Left ventricle myocardium inferior (tissue), 1 donor: ENCODE data around the gene ATXN3. TPM values are rescaled to one million over a fixed set of nuclear protein-coding genes. Genes with fewer than 3 reads are reported as not detected.

ENCODE experiments used
- DNase-seq: peaks from one replicate; pipeline ENCODE4 v3.0.0-alpha.2; 2020
- H3K27ac ChIP-seq: fragments of 200-600 bp; replicated peaks from 2 replicates; pipeline ENCODE4 v1.8.0; 2021
- H3K27me3 ChIP-seq: fragments of 200-600 bp; 2 replicates; pipeline ENCODE4 v1.8.0; 2021; ENCODE audit warnings: low read depth
- H3K36me3 ChIP-seq: fragments of 200-600 bp; 2 replicates; pipeline ENCODE4 v1.8.0; 2021
- H3K4me1 ChIP-seq: fragments of 200-600 bp; 2 replicates; pipeline ENCODE4 v1.8.0; 2021
- H3K4me3 ChIP-seq: fragments of 200-600 bp; 2 replicates; pipeline ENCODE4 v1.8.0; 2021; ENCODE audit warnings: mild to moderate bottlenecking, moderate library complexity
- H3K9me3 ChIP-seq: fragments of 200-600 bp; replicated peaks from 2 replicates; pipeline ENCODE4 v1.8.0; 2021
- intact Hi-C: fragments of 100-400 bp; cut with micrococcal nuclease; formaldehyde crosslinking; loops from one replicate; pipeline ENCODE4 v1.11.0; 2022
- total RNA-seq: library from RNA; stranded (reverse); fragmentation: NEBNext Ultra II Directional; extraction: Animal tissue kit (Norgen Biotek cat#: 25700); gene quantifications from one replicate; pipeline ENCODE4 v1.2.1, GENCODE V29; 2021
- TF ChIP-seq, protein P1 (sequence below): fragments of 200-600 bp; IDR thresholded peaks from 2 replicates; pipeline ENCODE4 v1.8.0; 2021; ENCODE audit warnings: antibody characterized with exemption, mild to moderate bottlenecking, borderline replicate concordance
- donor health status: DM: no; HTN: yes; CAD: no; lungs with severe emphysema.

Gene ATXN3
- total RNA-seq, 1 donor from 2014 or later = 15.7 TPM

DNA sequence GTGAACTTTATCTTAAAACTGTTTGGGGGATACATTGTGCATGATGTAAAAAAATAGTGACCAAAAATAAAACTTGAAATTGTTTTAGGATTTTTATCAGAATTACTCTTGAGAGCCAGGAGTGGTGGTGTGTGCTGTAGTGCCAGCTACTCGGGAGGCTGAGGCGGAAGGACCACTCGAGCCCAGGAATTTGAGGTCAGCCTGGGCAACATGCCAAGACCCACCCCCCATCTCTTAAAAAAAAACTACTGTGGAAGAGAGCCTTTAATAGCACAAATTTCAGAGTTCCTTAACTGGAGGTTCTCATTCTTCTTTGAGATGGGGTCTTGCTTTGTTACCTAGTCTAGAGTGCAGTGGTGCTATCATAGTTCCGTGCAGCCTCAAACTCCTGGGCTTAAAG, 36.9 kb upstream of the ATXN3 start:
- intact Hi-C loops = no loop called here
- Histone ChIP-seq H3K4me1 (no peaks in the 10 kb centered on the region), H3K27me3 (no peaks in the 10 kb centered on the region), H3K4me3 (no peak overlapping the region), H3K27ac (no peak overlapping the region), H3K36me3 (peaks cover 100% of the 10 kb centered on the region), H3K9me3 (no peaks in the 10 kb centered on the region)
- TF ChIP-seq, protein P1, sequence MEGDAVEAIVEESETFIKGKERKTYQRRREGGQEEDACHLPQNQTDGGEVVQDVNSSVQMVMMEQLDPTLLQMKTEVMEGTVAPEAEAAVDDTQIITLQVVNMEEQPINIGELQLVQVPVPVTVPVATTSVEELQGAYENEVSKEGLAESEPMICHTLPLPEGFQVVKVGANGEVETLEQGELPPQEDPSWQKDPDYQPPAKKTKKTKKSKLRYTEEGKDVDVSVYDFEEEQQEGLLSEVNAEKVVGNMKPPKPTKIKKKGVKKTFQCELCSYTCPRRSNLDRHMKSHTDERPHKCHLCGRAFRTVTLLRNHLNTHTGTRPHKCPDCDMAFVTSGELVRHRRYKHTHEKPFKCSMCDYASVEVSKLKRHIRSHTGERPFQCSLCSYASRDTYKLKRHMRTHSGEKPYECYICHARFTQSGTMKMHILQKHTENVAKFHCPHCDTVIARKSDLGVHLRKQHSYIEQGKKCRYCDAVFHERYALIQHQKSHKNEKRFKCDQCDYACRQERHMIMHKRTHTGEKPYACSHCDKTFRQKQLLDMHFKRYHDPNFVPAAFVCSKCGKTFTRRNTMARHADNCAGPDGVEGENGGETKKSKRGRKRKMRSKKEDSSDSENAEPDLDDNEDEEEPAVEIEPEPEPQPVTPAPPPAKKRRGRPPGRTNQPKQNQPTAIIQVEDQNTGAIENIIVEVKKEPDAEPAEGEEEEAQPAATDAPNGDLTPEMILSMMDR = no peak
- no peak for DNase-seq

- Histone ChIP-seq H3K4me3 (no peak overlapping the region), H3K4me1 (peaks cover 4% of the 10 kb centered on the region), H3K27me3 (no peaks in the 10 kb centered on the region), H3K27ac (no peak overlapping the region), H3K36me3 (peaks cover 99% of the 10 kb centered on the region), H3K9me3 (no peaks in the 10 kb centered on the region)
- no peak for DNase-seq
- TF ChIP-seq, protein P1 = peak; percentile 59
- intact Hi-C loops = loop anchor here (10.0 kb wide), 1 partner anchor 550 kb away; no protein-coding TSS in a partner anchor
These were observed 28.9 kb upstream of the ATXN3 start for GRCh38 chr14:92135269-92135668.

DNA sequence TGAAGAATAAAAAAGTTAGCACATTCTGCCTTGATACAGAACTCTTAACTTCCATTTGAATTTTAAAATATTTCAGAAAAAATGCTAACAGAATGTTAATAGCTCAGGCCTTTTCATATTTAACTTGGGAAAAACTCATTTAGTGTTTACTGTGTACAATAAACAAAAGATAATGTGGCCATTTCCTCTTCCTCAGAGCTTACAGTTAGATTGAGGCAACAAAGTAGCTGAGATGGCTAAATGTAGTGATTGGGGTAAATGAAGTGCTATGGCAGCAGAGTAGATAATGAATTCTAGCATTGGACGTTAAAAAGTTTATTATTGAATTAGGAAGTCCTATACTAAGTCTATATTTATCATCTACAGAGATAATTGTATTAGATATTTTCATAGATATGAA, 28.1 kb upstream of the ATXN3 start:
- H3K4me3 ChIP-seq = no peak overlapping the region
- no peaks in the 10 kb centered on the region for H3K27me3 ChIP-seq
- H3K4me1 ChIP-seq = peaks cover 4% of the 10 kb centered on the region
- TF ChIP-seq, protein P1 = no peak
- H3K9me3 ChIP-seq = no peaks in the 10 kb centered on the region
- no peak for DNase-seq
- intact Hi-C loops = loop anchor here (10.0 kb wide), 1 partner anchor 550 kb away; no protein-coding TSS in a partner anchor
- H3K36me3 ChIP-seq = peaks cover 94% of the 10 kb centered on the region
- no peak overlapping the region for H3K27ac ChIP-seq

DNA sequence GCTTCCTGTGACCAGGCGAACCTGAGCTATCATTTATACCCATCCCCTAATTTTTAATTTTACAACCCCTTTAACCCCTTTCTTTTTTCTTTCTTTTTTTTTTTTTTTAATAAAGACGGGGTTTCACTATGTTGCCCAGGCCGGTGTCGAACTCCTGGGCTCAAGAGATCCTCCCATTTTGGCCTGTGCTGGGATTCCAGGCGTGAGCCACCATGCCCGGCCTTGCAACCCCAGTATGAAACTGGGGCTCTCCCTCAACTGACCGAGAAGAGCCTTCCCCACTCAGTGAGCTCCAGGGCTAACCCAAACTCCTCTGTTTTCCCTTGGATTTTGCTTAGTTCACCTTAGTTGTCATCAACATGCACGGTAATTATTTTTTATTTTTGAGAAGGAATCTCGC, 16.4 kb upstream of the ATXN3 start:
- no peaks in the 10 kb centered on the region for H3K9me3 ChIP-seq
- intact Hi-C loops = no loop called here
- H3K4me1 ChIP-seq = peaks cover 74% of the 10 kb centered on the region
- H3K27me3 ChIP-seq = no peaks in the 10 kb centered on the region
- TF ChIP-seq, protein P1 = no peak
- DNase-seq = no peak
- peaks cover 32% of the 10 kb centered on the region for H3K36me3 ChIP-seq
- peak overlapping the region; percentile 97 for H3K4me3 ChIP-seq
- H3K27ac ChIP-seq = peak overlapping the region; percentile 99

GRCh38 chr14:92122351-92122677, 15.9 kb upstream of the ATXN3 start:
- H3K4me1 ChIP-seq = peaks cover 79% of the 10 kb centered on the region
- TF ChIP-seq, protein P1 = no peak
- peak overlapping the region; percentile 97 for H3K4me3 ChIP-seq
- intact Hi-C loops = no loop called here
- H3K27ac ChIP-seq = peak overlapping the region; percentile 99
- H3K27me3 ChIP-seq = no peaks in the 10 kb centered on the region
- H3K9me3 ChIP-seq = no peaks in the 10 kb centered on the region
- no peak for DNase-seq
- peaks cover 32% of the 10 kb centered on the region for H3K36me3 ChIP-seq
